Measurements from ENCODE around the gene FIBCD1.

GRCh38 chr9:130920762-130921299 is 18.2 kb downstream of the FIBCD1 start:
- no peak for TF ChIP-seq ZBTB26 (CRISPR knock-in tag; IDR thresholded peaks at IDR 0.05)
- no peak for TF ChIP-seq POLR2A (conservative IDR thresholded peaks at IDR 0.05)
- no peak for TF ChIP-seq ZNF143 (CRISPR knock-in tag; IDR thresholded peaks at IDR 0.05)
- no peak for TF ChIP-seq PKNOX1 (IDR thresholded peaks at IDR 0.05)
- TF ChIP-seq EP300 (IDR thresholded peaks at IDR 0.05; ENCODE audit: low read length) = no peak
- TF ChIP-seq MXI1 (IDR thresholded peaks at IDR 0.05; ENCODE audit: low read depth, low read length) = no peak
- no peak for TF ChIP-seq POLR2AphosphoS5 (IDR thresholded peaks at IDR 0.05; ENCODE audit: control insufficient read depth, insufficient read depth, low read depth, low read length)
- no peak; a peak in 1 of 6 replicates for TF ChIP-seq CTCF (IDR thresholded peaks at IDR 0.05 in 2 of 3, conservative IDR thresholded peaks at IDR 0.05 in 1 of 3; ENCODE audit: insufficient read depth in 2 of 3, low read depth in 1 of 3, low read length in 3 of 3)
- TF ChIP-seq CBX8 (IDR thresholded peaks at IDR 0.05; ENCODE audit: borderline replicate concordance, extremely low read depth, low read depth, low read length, poor library complexity, severe bottlenecking) = no peak

All from K562 (cell line).